Sciatic nerve (tissue), 2 donors: ENCODE results near the gene TEDC1. TPM values are rescaled to one million over a fixed set of nuclear protein-coding genes. Genes with fewer than 3 reads are reported as not detected.
A peak's percentile ranks its signal among the peaks of the same experiment; 100 is the strongest.

ENCODE experiments used
- ATAC-seq: fragments of 200-7000 bp; cut with Tn5 transposase; one replicate; pipeline ENCODE4 v1.9.1; 2020; ENCODE audit warnings: mild to moderate bottlenecking, moderate library complexity
- DNase-seq: peaks from one replicate; pipeline ENCODE4 v3.0.0-alpha.2; 2020; ENCODE audit warnings: low spot score
- intact Hi-C: fragments of 100-400 bp; cut with DNase I; formaldehyde crosslinking; loops from one replicate; pipeline ENCODE4 v1.14.2; 2022
- total RNA-seq: library from RNA; stranded (reverse); fragmentation: NEBNext Ultra II Directional; extraction: Animal tissue kit (Norgen Biotek cat#: 25700); gene quantifications from one replicate; pipeline ENCODE4 v1.2.1, GENCODE V29; 2021
- donor health status: DM: no; HTN: no; CAD: no.
- donor health status: DM: no; HTN: no; CAD: no.

TEDC1 gene
- total RNA-seq, 1 donor from 2014 or later = 14.1 TPM

DNA sequence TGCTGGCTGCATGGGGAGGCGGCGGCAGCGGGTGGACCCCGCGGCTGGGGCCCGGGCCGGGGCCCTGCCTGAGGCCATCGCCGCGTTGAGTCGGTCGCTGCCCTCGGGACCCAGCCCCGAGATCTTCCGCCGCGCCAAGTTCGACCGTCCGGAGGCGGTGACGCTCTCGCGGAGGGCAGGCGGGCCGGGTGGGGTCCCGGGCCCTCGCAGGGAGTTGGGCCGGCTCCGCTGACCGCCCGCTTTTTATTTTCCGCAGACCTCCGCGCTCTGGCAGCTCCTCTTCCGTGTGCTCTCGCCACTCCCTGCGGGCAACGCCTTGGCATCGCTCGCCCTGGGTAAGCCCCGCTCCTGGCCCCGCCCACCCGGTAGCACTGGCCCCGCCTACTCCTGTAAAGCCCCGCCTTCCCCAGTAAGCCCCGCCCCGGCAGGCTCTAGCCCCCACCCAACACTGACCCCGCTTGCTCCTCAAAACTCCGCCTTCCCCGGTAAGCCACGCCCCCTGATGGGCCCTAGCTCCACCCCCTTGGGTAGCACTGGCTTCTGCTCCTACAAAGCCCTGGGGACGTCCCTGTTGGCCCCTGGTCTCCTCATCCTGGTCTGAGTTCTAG, 424 bp downstream of the TEDC1 start:
- intact Hi-C loops = no loop called here
- DNase-seq = peak; percentile 91
- ATAC-seq = no peak

DNA sequence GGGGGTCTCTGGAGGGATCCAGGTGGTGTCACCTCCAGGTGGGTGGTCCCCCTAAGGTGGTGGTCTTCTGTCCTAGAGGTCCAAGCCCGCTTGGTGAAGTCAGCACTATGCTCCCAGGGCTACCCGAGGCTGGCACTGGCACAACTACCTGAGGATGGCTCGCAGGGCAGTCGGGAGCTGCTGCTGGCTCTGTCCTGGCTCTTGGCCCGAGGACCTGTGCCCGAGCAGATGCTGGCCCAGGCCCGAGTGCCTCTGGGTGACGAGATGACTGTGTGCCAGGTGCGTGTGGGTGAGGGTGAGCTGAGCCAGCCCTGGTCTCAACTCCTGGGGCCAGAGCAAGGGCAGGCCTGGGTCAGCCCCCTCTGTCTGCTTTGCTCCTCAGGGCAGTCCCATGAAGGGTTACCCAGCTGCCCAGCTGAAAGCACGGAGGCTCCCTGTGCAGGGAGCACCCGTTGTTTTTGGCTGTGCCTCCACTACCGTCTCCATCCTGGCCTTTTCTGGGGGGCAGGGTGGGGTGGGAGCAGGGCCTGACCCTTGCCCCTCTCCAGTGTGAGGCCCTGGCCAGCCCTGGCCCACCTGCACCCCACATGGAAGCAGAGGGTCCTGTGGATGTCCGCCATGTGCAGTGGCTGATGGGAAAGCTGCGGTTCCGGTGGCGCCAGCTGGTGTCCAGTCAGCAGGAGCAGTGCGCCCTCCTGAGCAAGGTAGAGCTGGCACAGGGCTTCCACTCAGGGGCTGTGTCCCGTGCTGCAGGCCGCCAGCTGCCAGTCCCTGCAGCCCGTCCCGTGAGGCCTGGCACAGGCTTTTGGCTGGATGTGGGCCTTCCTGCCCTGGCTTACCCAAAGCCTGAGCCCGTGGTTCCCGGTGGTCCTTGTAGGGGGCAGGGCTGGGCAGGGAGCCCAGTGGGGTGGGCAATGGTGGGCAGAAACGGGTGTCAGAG, 1.3 kb downstream of the TEDC1 start:
- ATAC-seq = no peak
- intact Hi-C loops = no loop called here
- DNase-seq = peak; percentile 70

DNA sequence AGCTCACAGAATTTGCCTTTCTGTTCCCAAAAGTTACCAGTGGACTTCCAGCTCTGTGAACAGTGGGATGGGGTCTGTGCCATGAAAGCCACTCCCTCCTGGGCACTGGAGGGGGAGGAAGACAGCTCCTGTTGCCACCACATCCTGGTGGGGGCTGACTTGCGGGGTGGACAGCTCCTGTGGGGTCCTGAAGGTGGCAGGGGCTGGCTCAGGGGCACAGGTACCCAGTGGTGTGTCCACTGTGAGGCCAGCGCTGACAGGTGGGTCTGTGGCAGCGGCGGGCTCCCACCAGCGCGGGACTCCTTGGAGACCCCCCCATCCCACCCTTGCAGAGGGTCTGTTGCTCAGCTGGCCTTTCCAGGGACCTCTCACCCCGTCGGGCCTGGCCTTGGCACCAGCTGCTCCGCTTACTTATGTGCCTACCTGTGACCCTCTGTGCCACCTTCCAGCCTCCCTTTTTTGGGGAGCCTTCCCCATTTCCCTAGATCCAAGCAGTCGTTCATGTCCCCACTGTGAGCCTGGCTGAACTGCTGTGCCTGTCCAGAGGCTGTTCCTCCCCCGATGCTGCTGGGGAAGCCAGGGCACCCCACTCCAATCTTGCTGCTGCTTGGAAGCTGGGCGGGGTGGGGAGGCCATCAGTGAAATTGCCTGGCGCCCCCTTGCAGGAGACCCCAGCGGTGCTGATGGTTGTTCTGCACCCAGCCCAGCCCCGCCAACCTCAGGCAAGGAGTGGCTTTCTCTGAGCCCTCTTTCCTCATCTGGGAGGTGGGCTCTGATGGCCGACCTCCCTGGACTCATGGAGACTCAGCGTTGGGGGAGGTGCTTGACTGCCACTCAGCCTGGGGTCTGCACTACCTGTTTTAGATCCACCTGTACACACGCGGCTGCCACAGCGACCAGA, 2.2 kb downstream of the TEDC1 start:
- DNase-seq = peak; percentile 59
- intact Hi-C loops = no loop called here
- no peak for ATAC-seq

DNA sequence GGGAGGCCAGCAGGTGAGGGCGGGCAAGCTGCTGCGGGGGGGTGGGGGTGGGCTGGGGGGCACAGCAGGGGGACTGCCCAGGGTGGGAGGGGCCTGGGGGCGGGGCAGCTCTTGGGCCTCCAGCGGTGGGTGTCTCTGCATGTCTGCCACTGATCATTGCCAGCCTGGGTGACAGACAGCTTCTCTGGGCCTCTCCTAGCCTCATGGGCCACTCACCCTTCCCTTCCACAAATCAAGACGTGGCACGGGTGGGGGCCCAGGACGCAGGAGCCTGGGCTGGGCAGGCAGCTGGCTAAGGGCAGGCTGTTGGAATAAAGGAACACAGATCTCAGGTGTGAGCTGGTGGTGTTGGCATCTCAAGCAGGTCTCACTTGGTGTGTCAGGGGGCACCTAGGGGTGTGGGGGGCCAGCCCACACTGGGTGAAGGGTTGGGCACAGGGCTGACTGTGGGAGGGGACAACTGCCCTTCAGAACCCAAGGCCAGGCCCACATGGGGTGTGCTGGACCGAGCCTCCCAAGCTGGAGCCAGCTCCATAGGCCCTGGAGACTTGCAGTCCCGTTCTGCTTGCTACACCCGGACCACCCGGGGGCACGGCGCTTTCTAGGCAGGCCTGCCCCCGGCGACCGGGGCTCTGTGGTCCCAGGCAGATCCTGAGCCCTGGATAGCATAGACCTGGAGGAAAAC, 3.0 kb downstream of the TEDC1 start:
- intact Hi-C loops = no loop called here
- ATAC-seq (no peak), DNase-seq (peak; percentile 51)

DNA sequence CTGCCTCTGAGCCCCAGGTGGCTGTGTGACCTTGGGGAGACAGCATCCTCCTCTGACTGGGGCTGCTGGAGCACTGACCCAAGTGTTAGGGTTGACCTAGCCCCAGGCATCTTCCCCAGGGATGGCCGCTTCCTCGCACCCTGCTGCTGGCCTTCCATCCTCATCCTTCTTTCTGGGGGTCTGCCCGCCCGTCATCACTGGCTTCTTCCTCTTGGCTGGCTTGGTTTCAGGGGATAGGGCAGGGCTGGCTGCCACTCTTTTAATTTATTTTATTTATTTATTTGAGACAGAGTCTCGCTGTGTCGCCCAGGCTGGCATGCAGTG, 3.5 kb downstream of the TEDC1 start:
- DNase-seq (no peak), ATAC-seq (no peak)
- intact Hi-C loops = no loop called here

DNA sequence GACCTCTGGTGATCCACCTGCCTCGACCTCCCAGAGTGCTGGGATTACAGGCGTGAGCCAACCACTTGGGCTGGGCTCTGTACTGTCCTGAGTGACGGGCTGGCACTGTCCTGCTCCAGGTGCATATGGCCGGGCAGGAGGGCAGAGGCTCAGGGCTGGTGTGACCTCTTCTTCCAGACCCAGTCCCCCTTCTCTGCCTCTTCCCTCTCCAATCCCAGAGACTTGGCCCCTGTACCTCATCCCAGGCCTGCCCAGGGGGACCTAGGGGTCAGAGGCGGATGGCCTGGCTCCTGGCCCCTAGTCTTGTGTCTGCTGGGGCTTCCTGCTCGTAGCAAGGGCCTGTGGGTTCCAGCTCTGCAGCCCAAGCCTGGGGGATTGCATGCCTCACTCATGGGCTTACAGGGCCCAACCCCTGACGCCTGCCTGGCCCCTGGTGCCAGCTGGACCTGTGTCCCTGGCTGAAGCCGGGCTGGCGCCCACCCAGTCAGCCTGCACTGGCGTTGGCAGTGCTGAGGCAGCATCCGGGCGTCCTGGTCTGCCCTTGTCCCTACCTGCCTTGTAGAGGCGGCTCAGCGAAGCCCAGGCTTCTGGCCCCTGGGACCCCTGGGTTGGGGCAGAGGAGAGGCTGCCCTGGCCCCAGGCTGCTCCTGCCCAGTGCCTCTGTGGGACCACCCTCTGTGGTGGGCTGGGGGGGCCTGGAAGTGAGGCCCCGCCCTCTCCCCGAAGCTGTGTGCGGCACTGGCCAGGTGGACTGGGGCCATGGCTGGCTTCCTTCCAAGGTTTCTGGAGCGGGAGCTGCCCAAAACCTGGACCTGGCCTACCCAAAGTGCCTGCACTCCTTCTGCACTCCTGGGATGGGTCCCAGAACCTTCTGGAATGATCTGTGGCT, 4.3 kb downstream of the TEDC1 start:
- DNase-seq = peak; percentile 57
- ATAC-seq = no peak
- intact Hi-C loops = no loop called here

DNA sequence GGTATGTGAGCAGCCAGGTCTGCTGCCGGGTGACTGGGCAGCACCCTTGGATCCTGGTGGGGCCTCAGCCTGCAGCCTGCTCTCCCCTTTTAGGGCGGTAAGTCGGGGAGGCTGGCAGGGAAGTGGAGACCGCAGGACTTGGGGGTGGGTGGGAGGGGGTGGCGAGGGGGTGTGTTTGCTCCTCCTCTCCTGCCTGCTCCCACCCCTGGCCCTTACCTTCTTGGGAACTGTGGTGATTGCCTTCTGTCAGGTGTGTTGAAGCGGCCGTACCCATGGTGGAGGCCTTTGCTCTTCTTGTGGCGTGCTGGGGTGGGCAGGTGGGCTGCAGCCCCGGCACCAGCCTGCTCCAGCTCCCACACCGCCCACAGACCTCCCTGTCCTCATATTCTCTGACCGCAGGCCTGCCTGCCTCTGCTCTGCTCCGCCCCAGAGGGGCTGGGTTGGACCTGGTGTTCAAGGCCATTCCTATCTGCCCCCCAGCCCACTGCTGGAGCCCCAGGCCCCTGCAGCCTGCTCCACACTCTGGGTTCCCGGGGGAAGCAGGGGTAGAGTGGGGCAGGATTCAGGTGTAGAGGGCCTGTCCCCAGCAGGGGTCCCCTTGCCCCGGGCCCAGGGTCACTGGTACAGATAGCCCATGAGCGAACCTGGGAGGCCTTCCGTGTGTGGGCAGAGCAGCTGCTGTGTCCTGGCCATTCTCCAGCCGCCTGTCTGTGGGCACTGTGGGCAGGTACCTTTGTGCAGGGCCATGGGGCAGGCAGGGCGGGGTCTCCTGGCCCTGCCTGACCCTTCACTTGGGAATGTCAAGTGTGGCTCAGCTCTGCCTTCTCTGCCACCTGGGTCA, 5.2 kb downstream of the TEDC1 start:
- ATAC-seq (no peak), DNase-seq (peak; percentile 55)
- intact Hi-C loops = no loop called here

DNA sequence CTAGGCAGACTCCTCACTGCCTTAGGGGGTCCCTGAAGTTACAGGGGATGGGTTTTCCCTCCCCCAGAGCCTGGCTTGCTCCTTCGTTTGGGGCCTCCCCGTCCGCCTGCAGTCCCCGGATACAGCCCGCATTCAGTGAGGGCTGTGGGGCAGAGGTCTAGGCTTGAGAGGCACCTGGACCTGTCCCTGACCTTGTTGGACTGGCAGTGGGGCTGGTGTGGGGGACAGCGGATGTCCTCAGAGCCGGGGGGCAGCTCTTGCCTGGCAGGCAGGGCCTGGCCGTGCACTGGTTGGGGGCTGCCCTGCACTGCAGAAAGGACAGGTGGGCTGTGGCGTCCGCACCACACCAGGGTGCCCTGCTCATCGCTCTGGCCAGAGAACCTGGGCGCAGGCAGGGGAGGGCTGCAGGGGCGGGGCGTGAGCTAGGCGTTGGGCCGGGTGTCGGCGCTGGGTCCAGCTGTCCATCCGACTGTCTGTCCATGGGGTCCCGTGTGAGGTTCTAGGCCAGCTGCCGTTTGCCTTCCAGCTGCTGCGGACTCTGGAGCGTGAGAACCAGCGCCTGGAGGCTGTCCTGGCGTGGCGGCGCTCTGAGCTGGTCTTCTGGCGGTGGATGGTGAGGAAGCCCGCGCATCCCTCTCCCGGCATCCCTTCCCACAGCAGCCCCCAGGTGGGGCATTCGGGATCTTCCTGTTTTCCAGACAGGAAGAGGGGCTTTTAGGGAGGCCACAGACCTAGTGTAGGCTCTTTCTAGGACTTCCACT, 6.0 kb downstream of the TEDC1 start:
- ATAC-seq = no peak
- DNase-seq = peak; percentile 48
- intact Hi-C loops = no loop called here

DNA sequence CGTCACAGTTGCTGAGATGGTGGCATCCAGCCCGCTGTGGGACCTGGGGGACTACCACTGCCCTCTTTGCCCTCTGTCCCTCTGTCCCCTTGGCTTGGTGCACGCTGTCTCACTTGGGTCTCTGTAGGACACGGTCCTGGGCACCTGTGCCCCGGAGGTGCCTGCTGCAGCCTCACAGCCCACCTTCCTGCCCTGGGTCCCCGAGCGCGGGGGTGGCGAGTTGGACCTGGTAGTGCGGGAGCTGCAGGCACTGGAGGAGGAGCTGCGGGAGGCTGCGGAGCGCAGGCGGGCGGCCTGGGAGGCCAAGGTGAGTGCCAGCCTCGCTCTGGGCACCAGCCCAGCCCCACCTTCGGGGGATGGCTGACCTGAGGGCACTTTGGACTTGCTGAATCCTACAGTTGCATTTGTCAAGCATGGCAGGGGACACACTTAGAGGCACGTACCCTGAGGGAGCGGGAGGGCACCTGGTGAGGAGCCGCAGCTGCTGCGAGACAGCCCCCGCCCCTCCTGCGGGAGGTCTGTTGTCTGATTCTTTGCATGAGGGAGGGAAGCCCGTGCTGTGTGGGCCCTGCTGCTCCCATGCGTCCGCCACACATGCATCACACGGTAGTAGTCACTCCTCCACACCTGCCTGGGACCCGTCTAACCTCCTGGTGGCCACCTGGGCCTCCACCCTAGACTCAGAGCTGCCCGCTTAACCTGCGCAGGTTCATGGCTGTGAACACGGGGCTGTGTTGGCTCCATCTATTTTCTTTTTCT, 6.8 kb downstream of the TEDC1 start:
- intact Hi-C loops = no loop called here
- DNase-seq = no peak
- no peak for ATAC-seq

DNA sequence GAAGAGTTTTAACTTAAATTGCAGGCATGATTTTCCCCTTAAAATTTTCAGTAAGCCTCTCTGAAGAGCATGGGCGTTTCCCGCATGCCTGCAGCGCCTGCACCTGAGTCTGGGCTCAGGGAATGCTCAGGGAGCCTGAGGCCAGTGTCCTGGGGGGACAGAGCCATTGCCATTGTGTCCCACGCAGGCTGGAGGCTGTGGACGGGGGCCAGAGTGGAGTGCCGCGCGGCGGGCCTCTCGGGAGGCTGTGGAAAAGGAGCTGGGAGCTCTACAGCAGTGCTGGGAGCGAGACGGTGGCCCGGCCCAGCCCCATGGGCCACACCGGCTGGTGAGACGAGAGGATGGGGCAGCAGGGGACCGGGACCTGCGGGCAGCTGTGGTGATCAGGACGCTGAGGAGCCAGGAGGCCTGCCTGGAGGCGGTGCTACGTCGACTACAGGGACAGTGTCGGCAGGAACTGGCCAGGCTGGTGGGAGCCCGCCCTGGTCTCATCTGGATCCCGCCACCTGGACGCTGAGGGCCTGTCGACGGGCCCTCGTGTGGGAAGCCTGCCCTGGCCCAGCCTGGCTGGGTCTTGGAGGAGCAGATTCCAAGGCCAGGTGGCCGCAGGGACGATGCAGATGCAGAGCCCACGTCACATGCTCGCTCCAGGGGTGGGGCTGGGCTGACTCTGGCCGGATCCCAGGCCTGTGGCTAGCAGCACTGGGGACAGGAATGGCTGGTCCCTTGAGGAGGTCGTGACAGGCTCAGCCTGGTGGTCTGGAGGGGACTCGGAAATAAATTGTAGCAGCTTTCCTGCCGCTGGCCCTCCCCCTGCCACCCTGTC, 7.6 kb downstream of the TEDC1 start:
- DNase-seq (peak; percentile 69), ATAC-seq (peak; percentile 35)
- intact Hi-C loops = no loop called here

DNA sequence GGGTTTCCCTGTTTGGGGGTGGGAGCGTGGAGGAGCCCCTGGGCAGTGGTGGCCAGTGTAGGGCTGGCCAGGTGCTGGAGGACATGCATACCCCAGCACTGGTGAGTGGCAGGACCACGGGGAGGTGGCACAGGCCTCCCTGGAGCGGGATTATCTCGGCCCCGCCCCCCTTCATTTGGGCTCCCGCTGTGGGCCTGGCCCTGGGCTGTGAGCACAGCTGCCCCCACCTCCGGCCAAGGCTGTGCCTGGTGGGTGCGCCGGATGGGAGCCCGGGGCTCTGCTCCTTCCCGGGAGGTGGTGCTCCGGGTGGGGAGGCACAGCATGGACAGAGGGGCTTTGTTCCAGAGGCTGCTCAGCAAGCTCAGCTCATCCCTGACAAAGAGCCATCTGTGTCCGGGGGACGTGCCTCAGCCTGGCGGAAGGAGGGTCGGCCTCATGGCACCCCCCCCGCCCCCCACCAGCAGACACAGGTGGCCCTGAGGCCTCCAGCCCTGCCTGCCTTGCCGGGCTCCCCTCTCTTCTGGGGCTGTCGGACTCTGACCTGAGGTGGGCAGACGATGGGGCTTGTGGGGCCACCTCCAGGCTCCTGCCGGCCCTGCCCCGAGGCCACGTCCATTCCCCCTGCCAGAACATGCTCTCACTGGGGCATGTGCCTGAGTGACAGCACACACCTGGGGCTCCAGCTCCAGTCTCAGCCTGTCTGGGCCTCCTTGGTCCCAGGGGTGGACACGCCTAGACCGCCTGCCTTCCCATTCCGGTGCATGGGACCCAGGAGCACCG, 8.4 kb downstream of the TEDC1 start:
- peak; percentile 72 for ATAC-seq
- intact Hi-C loops = no loop called here
- DNase-seq = peak; percentile 81

DNA sequence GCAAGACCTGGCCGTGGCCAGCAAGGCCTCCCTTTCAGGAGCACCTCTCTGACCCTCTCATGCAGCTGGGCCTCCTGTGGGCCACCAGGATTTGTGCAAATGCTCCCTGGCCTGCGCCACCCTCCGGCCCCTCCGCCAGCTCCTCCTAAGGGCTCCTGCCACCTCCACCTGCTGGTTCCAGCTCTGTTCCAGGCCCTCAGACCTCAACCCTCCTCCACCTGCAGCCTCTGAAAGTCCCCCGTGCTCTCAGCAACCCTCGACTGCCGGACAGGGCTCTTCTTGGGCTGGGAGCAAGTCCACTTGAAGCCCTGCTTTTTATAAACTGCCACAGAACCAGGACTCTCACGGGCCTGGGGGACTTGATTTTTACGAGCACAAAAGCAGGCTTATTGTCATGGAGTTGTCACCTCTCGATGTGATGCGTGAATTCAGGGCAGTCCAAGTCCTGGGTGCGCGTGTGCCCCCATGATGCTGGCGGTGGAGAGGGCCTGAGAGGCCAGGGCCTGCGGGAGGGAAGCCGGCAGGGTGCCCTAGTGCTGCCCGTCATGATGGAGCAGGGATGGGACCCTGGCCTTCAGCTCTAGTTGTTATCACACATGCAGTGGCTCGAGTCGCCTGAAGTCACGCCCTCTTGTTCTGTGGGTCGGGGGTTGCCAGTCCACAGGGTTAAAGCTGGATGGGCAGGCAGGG, 9.1 kb downstream of the TEDC1 start:
- DNase-seq = no peak
- no peak for ATAC-seq
- intact Hi-C loops = no loop called here

DNA sequence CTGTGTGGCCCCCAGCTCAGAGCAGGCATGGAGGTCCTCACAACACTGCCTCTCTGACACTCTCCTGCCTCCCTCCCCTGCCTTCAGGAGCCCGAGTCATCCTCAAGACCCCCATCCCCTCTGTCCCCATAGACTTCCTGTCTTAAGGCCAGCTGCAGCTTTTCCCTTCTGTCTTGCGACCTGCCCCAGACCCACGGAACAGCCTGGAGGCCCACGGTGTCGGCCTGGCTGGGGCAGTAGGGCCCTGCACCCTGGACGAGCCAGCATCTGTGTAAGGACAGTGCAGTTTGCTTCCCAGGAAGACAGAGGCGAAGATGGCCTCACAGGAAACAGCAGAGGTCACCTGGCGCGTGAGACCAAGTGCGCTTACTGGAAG, 9.7 kb downstream of the TEDC1 start:
- DNase-seq (no peak), ATAC-seq (no peak)
- intact Hi-C loops = no loop called here
